GM18526 (cell line): ENCODE measurements around the gene IL1F10.

Experiments
- POLR2A ChIP-seq: IDR thresholded peaks from 3 replicates; pipeline ENCODE4 v1.6.1; 2011; ENCODE audit not compliant: insufficient read length; ENCODE audit errors: extremely low read depth

Gene IL1F10

DNA sequence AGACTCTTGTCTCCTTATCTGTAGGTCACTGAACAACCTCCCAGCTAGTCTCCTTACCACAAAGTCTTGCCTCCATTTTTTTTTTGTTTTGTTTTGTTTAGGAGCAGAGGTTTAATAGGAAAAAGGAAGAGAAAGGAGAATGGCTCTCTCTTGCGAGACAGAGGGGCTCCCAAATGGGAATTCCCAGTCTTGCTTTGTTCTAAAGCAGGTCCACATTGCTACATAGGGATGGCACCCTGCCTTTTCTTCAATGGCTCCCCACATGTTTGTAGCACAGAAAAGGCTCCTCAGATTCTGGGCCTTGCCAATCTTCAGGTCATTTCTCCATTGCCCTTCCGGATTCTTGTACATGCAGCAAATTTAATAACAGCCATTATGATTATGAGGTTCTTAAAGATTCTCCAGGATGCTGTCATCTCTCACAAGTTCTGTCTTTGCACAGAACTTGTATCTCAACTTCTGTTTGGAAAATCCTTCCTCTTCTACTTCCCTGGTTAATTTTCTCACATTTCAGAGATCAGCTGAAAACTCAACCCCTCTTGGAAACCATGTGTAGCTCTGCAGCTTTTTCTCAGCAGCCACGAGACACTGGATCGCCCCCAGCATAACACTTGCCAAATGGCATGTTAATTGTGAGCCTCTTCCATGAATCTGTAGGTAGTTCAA lies 23.6 kb downstream of the IL1F10 start:
- no peak for TF ChIP-seq POLR2A

DNA sequence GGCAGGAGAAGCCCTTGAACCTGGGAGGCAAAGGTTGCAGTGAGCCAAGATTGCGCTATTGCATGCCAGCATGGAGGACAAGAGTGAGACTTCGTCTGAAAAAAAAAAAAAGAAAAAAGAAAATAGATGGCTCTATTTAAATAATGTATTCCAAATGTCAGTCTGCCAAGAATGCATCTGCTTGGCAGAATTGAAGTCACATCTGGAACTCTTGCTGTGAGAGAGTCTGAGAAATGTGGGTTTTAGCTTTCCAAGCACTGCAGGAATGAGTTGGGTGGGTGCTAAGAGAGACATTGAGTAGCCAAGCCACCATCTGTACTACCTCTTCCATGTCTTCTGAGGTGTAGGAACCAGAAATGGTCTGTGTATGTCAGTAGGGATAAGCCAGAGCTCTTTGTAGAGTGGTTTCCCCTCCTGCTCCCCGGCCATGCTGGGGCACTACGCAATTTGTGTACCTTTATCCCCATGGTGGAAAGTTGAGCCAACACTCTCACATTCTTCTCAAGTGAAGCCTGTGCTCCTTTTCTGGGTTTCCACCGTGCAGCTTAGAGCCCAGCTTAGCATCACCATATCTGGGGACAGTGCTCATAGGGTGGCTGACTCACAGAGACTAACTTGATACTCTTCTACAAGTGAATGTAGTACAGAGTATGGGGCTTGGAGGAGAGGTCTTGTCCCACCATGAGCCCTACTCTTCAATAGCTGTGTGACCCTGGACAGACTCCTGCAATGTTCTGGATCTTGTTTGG lies 25.3 kb downstream of the IL1F10 start:
- no peak for TF ChIP-seq POLR2A

DNA sequence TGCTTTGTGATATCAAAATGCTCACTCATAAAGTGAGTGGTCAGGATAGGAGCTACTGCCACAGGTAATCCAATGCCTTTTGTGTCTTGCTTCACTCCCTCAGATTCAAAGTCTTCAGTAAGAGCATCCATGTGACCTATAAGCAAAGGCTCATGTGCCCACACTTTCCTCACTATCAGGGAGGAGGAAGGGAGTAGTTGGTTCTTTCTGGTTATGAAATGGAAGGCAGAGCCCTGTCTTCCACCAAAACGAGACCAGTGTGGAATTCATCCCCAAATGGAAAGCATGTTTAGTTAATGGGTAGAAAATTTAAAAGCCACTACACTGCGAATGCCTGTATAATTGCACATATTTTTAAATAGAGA lies 25.8 kb downstream of the IL1F10 start:
- TF ChIP-seq POLR2A, result no peak

DNA sequence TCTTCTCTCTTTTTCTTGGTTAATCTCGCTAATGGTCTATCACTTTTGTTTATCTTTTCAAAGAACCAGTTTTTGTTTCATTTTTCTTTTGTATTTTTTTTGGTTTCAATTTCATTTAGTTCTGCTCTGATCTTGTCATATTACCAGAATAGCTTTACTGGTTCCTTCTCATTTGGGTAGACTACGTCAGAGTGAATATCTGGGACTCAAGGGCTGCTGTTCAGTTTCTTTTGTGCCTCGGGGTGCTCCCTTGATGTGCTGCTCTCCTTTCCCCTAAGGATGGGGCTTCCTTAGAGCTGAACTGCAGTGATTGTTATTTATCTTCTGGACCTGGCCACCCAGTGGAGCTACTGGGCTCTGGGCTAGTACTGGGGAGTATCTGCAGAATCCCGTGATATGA lies 30.3 kb downstream of the IL1F10 start:
- TF ChIP-seq POLR2A, result no peak

DNA sequence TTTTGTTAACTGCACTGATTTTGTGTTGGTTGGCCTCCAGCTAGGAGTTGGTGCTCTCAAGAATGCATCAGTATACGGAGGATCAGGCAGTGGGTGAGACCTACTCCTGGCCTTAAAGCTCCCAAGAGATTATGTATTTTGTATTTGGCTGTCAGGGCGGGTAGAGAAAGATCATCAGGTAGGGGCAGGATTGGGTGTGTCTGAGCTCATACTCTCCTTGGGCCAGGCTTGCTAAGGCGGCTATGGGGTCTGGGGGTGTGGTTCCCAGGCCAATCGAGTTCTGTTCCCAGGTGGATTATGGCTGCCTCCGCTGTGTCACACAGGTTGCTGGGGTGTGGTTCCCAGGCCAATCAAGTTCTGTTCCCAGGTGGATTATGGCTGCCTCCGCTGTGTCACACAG lies 30.8 kb downstream of the IL1F10 start:
- TF ChIP-seq POLR2A, result no peak

DNA sequence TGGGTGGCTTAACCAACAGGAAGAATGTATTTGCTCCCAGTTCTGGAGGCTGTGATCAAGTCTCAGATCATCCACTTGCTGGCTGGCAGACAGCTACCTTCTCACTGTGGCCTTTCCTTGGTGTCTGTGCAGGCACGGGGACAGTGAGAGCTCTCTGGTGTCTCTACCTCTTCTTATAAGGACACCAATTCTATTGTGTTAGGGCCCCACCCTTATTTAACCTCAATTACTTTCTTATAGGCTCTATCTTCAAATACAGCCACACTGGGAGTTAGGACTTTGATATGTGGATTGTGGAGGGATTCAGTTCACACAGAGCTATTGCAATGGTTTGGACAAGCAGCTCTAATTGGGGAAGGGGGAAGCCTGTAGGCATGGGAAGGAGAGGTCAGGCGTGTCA lies 34.4 kb downstream of the IL1F10 start:
- no peak for TF ChIP-seq POLR2A

DNA sequence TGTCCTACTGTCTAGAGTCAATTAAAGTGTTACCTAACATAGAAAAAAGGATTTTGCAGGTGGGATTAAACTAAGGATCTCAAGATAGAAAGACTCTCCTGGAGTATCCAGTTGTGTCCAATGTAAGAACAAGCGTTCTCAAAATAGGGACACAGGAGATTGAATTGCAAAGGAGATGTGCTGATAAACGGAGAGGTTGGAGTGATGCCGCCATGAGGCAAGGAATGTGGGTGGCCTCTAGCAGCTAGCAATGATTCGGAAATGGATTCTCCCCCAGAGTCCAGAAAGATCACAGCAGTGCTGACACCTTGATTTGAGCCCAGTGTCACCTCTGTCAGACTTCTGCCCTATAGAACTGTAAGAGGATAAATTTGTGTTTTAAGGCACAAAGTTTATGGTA lies 35.5 kb downstream of the IL1F10 start:
- TF ChIP-seq POLR2A, result no peak

DNA sequence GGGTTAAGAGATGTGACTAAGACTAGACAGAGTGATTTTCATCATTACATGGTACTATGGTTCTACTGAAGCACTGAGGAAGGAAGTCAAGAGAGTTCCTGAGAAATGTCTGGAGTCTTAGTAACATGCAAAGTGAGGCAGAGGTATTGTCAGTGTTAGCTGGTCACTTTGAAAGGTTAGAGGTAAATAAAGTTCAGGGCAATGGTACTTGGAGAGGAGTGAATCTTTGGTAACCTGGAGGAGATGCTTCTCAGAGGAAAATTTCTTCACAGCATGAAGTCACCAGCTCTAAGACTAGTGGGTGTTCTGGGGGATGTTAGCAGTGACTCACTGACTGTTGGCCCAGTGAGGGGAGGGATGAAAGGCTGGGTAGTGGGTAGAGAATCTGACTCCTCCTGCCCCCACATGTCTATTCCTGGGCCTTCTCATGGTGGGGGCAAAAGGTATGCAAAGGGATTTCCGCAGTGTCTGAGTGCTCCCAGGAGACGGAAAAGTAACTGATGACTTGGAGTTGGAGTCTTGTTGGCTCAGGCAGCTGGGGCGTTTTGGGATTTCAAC lies 36.4 kb downstream of the IL1F10 start:
- no peak for TF ChIP-seq POLR2A

DNA sequence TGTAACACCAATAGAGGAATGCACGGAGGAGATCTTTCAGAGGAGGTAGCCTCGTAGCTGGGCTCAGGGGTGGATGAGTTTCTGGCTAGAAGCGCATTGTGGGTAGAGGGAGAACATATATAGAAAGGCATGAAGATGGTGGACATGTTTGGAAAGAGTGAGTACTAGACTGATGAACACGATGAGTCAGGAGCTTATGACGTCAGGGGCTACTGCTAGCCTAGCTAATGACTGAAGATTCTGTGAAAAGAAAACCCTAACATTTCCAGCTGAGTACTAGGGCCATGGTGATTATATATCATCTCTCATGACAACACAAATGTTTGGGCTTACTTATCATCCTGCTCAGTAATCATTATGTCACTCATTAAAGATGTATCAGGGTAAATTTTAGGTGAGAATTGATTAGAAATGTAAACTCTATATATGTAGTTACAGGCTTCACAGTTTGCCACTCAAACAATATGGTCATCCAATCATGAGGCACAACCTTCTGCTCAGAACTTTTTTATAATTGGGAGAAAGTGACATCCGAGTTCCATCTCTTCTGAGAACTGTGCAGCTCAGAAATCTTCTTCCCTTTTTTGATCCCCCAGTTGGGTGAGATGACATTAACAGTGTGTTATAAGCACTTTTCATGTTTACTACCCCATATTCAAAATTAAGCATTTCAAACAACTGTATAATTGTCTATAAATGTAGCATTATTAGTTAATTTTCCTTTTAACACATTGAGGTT lies 37.4 kb downstream of the IL1F10 start:
- TF ChIP-seq POLR2A, result no peak

DNA sequence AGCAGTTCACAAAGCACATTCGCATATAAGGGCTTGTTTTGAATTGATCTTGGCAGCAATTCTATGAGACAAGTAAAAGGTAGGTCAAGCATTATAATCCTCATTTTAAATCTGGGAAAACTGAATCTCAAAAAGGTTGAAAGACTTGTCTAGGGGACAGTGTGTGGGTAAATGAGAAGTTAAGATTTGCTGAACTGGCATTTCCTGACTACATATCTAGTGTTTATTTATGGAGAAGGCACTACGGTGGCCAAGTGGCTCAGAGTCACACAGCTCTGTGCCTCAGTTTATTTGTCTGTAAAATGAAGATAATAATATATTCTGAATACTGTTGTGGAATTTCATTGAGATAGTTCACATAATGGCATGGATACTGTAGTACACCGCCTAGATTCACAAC lies 43.4 kb downstream of the IL1F10 start:
- TF ChIP-seq POLR2A, result no peak

DNA sequence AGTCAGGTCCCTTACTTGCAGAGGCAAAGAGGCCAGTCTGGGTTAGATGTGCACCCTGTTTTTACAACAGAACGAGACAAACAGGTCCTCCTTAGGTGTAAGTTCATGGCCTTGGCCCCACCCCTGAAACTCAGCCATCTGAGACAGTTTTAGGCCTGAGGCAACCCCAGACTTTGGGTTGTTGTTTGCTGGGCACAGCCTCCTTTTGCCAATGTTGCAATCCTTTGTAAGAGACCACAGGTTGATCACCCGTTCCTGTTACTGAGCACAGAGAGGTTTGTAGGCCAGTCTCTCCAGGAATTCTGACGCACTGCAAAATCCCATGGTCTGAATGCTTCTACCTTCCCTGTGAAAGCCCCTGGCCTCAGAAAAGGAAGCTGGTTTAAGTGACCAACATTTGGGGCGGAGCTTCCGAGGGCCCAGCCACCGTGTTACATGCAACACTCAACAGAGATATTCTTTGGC lies 44.1 kb downstream of the IL1F10 start:
- no peak for TF ChIP-seq POLR2A

DNA sequence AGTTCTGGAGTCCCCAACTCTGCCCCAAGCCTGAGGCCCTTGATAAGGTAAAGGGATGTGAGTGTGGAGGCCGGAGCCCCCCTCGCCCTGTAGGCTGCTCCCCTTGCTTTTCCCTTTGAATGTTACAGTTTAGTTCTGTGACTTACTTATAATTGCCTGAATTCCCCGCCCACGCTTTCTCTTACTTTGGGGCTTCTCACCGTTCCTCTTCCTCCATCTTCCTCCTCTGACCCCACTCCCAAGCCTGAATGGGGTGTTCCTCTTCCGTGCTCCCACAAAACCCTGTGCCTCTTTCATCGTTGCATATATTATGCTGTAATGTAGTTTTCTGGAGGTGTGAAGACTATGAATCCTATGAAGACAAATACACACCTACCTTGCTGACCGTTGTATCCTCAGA lies 44.7 kb downstream of the IL1F10 start:
- no peak for TF ChIP-seq POLR2A

DNA sequence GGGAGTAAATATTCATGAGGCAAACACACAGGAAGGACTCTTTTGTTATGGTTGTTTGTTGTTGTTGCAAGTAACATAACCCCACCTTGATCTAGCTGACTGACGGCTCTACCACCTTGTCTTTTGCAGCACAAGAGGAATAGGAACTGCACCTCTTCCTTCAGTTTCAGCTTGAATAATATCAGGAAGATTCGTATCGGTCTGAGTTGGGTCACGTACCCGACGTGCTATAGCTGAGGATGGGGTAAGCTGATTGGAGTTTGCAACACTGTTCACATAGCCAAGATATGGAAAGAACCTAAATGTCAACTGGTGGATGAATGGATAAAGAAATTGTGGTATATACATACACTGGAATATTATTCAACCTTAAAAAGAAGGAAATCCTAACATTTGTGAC lies 45.1 kb downstream of the IL1F10 start:
- TF ChIP-seq POLR2A, result no peak

DNA sequence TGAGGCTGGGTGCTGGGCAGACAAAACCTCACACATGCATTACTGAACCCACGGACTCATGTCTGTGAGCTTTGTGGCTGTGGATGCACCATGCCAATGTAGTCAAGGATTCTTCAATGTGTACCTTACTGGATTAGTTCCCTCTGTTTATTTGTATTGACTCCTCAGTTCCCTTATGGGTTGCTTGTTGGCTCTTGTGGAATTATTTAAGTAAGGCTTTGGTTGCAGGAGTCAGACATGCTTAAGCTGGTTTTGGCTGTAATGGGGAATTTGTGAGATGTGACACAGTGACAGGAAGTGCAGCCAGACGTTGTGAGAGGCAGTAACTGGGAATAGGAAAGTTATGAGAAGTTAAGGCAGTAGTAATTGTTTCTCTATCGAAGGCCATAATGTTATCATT lies 46.0 kb downstream of the IL1F10 start:
- no peak for TF ChIP-seq POLR2A

DNA sequence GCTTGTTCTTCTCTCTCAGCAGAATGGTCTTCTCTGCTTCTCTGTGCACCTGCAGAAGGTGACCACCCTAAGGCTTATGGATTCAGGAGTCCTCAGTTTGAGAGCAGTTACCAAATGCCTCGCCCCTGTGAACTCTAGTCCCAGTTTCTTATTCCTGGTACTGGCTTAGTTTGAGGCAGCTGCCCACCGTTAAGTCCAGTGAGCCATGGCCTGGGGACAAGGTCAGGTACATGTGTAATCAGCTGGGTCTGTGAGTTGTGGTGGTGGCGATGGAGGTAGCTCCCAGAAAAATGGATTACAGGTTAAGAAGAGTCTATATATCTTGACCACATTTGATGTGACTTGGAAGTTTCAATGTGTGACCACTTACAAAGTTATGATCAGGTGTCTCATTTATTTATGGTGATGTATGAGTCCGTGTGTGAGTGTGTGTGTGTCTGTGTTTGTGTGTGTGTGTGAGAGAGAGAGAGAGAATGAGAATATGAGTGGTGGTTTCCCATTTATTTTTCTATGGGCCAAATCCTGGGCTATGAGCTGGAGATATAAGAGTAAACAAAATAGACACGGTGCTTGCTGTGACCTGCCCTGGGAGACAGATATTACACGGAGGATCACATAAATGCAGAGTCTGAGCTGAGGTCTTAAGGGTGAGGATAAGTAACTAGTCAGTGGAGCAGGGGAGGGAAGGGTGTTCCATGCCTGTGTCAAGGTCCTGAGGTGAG lies 46.6 kb downstream of the IL1F10 start:
- no peak for TF ChIP-seq POLR2A

DNA sequence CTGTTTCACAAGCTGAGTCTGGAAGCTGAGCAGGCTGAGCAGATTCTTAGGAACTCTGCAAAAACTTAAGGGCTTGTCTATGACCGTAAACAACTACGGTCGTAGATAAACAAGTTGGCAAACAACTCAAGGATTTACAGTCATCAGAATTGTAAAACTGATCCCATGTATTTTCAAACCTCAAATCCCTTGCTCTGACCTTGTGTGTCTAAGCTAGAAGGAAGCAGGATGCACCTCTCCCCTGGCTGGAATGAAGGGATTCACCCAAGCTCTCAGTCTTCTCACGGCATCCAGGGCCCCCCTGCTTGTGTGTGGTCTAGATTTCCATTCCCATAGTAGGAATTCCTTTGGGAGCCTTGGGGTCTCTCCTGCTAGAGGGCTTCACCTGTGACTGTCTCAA lies 47.2 kb downstream of the IL1F10 start:
- TF ChIP-seq POLR2A, result no peak
